Adipose tissue (tissue), 3 donors: ENCODE data around the gene WDR64. TPM values are rescaled to one million over a fixed set of nuclear protein-coding genes. Genes with fewer than 3 reads are reported as not detected.

ENCODE experiments used
- H3K27ac ChIP-seq: one replicate; pipeline ENCODE4 v1.5.1; 2013; ENCODE audit warnings: low read depth, low read length
- WGBS, 3 donors: extraction: QIAGEN DNeasy Blood & Tissue Kit; methylation state at CpG; one replicate each; pipeline ENCODE4 v1.1.7; 2013; 5-methylcytosine and 5-hydroxymethylcytosine counted together
- polyA plus RNA-seq, 3 donors: library from polyadenylated mRNA; stranded (reverse); fragments of 200-250 nt; gene quantifications; one replicate each; pipeline ENCODE4 v1.2.3, GENCODE V29; 2013
- donor health status: healthy with polysubstance abuse.
- donor health status: Bipolar disorder and iron deficiency.
- donor health status: healthy.

Gene WDR64
- polyA plus RNA-seq, result not detected

DNA sequence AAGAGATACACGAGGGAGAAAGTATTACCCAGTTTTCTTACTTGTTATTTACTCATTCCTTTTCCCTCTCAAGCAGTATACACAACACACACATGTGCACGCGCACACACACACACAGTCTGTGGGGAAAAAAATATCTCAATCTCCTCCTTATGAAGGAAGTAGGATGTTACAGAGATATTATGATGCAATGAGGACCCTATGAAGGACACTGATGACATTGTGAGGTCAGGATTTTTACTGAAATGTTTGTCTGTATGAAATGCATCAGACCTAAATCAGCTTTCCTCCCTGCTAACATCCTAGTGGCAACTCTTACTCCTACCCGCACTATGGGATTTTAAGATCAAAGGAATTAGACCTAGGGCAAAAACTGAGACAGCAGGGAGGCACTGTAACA, at the start of gene WDR64:
TSS of gene WDR64 (plus strand) at position 270 of the 400 bp plus-strand sequence. CDS start 204 bp downstream, outside the sequence.
- 79 to 90% (median 83%) methylated on average over 4 of the region's 4 CpGs for WGBS, 3 donors
- H3K27ac ChIP-seq, result no peak within 1 kb of the TSS

GRCh38 chr1:241603731-241604245, 48.3 kb upstream of the WDR64 start:
- WGBS, 3 donors, result 62 to 83% (median 79%) methylated on average over 3 of the region's 3 CpGs
- no peak overlapping the region for H3K27ac ChIP-seq

DNA sequence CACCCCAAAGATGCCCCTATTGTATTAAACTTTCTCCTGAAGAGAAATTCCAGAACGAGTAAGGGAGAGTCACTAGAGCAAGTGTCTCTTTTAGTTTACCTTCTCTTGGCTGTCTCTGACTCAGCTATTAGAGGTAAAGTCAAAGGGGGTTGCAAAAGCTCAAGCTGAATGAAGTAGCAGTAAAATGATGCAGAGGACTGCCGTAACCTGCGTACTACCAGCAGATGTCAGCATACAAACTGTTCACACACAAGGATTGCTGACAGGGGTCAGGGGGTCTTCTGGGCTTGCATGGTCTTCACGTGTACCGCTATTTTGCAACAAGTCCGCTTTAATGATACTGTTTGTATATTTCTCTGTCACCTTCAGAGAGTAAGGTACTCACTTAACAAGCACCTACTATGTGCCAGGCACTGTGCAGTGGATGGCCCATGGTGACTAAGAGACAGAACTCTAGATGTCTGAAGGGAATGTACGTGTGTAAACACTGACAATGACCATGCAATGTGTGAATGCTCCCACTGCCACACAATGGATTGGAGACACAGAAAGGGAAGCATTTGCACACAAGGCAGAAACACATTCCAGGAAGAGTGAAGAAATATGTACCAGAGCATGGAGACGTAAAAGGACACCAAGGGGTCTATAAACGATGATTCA, 46.8 kb upstream of the WDR64 start:
- H3K27ac ChIP-seq, result no peak overlapping the region
- WGBS, 3 donors, result 68 to 76% (median 70%) methylated on average over 9 of the region's 9 CpGs

DNA sequence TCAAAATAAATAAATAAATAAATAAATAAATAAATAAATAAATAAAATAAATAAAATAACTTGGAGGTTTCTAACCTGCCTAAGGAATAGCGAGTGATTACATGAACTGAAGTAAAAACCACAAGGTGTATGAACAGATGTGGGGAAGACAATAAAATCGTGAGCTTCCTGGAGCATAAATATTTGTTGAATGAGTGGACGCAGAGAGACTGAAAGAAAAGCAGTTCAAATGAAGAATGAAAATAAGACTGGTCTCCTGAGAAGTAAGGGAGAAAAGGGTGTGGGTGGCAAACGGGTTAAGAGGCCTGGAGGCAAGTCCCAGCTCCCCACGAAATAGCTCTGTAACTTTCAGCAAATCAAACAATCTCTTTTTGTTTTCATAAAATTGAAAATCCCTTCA, 45.5 kb upstream of the WDR64 start:
- no peak overlapping the region for H3K27ac ChIP-seq
- 66 to 87% (median 84%) methylated on average over 5 of the region's 5 CpGs for WGBS, 3 donors

- no peak overlapping the region for H3K27ac ChIP-seq
Observed at GRCh38 chr1:241607497-241607896, 44.6 kb upstream of the WDR64 start.

GRCh38 chr1:241608379-241609033, 43.6 kb upstream of the WDR64 start:
- H3K27ac ChIP-seq, result no peak overlapping the region
- 36 to 61% (median 55%) methylated on average over 3 of the region's 3 CpGs for WGBS, 3 donors

DNA sequence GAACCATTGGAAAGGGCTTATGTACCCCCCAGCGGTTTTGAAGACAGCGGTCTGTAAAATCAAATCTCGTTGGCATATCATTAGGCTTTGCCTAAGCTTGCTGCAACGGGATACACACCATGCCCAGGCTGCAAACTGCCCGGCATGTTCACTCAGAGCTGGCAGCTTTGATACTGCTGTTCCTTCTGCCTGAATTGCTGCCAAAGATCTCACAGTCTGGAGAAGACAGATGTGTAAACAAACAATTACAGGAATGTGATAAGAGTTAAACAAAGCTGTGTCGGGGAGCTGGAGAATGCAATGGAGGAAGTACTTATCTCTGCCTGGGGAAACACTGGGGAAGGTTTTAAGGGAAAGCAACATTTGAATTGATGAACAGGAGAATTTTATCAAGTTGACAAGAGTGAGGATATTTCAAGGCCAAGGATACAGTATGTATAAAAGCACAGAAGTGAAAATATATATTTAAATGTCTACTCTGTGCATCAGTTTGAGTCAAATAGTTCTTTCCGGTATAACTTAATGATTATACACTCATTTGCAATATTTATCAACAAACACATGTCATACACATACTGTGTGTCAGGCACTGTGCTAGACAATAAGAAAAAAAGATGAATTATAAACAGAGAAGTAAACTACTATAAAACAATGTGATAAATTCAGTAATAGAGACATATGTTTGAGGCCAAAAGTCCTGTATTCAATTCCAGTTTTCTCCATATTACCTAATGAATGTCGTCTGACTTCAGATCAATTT, 41.8 kb upstream of the WDR64 start:
- WGBS, 3 donors, result 23 to 59% (median 59%) methylated on average over 8 of the region's 8 CpGs
- H3K27ac ChIP-seq, result no peak overlapping the region

DNA sequence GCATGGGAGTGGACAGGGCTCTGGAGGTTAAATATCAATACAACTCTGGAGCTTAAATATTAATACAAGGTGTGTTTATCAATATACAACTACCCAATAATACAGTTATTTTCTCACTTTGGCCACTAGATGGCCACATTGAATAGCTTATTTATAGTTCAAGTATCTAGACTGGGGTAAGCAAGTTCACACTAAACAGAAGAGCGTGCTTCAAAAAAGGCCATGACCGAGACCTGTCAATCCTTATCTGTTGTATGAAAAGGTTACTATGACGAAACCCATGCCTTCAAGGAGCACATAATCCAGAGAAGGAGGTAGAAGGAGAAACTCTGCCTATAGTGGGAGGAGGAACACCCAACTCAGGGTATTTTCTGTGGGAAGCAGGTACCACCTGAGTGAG, 41.0 kb upstream of the WDR64 start:
- WGBS, 3 donors, result 7 to 25% (median 17%) methylated on average over 3 of the region's 3 CpGs
- H3K27ac ChIP-seq, result no peak overlapping the region

DNA sequence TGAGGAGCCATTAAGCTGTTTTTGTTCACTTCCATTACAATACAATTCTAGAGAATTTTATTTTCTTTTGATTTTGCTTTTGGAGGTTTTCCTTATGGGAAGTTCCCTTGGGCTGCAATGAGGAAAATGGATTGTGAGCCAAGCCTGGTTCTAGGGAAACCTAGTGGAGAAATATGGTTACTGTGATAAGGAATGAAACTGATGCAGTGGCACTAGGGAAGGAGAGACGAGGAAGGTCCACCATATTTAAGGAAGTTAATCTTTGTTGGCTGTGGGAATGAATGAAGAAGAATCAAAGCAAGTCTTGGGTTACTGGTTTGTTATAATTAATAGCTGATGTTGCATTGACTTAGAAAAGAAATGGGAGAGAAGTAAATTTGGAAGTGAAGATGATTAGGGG, 40.3 kb upstream of the WDR64 start:
- 66 to 90% (median 76%) methylated on average over 1 of the region's 1 CpG for WGBS, 3 donors
- H3K27ac ChIP-seq, result no peak overlapping the region

DNA sequence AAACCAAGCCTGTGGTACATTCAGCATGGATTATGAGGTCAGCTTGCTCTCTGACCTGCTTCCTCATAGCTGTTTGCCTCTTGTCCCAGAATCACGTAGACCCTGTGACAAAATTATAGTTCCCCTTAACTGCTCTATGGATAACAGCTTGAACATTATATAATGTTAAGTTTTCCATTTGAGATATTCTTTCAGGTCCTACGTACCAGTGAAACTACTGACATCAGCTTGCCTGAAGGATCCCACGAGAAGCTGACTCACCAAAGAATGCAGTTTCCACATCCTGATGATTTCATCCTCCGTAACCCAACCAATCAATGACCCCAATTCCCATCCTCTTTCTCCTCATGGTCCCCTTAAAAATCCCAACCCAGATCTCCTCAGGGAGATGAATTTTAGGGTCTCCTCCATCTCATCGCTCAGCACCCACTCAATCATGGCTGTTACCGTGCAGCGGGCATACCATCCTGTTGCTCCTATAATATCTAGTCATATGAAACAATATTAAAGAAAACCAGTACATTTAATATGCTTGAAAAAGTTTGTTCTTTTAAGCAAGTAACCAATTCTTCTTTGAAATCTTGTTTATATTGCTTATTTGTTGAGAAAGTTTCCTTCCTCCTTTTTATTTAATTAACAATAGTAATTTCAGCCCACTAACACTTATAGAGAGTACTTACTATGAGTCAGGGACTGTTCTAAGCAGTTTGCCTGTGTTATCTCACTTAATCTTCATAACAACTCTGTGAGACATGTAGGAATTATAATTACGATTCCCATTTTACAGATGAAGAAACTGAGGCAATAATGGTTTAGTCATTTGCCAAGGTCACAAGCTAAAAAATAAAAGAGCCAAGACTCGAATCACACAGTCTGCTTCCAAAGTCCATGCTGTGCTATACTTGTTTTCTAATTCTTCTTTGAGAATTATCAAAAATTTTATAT, 39.3 kb upstream of the WDR64 start:
- WGBS, 3 donors, result 61 to 83% (median 64%) methylated on average over 9 of the region's 9 CpGs
- H3K27ac ChIP-seq, result no peak overlapping the region

DNA sequence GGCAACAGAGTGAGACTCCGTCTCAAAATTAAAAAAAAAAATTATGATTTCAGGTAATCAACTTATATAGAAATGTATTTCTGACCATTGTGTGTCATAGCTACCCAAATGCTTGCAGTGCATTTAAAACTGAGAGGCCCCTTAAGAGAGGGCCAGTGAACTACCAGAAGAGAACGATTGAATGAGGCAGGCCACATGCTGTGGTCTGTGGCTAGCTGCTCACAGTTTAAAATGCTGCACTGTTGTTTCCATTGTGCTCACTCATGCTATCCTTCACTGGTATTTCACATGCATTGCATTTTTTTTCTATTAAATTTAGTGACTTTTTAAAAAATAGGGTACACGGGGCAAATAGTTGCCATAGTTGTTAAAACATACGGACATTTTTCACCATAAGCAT, 37.9 kb upstream of the WDR64 start:
- 89 to 92% (median 91%) methylated on average over 4 of the region's 4 CpGs for WGBS, 3 donors
- no peak overlapping the region for H3K27ac ChIP-seq

DNA sequence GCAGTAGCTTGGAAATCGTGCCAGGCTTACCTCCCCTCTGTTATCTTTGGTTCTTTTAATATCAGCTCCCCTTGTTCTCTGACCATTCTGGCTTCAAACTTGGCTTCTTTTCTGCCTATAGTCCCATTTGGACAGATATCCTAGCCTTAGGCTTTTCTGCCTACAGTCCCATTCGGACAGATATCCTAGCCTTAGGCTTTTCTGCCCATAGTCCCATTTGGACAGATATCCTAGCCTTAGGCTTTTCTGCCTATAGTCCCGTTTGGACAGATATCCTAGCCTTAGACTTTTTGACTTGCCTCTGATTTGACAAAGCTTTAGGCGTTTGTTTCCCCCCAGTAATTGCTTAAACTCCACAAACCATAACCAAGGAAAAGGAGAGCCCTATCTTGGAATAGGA, 37.5 kb upstream of the WDR64 start:
- 70 to 83% (median 80%) methylated on average over 4 of the region's 4 CpGs for WGBS, 3 donors
- H3K27ac ChIP-seq, result no peak overlapping the region

- 51 to 93% (median 91%) methylated on average over 8 of the region's 8 CpGs for WGBS, 3 donors
- no peak overlapping the region for H3K27ac ChIP-seq
Observed at GRCh38 chr1:241615043-241615974, 36.8 kb upstream of the WDR64 start.

DNA sequence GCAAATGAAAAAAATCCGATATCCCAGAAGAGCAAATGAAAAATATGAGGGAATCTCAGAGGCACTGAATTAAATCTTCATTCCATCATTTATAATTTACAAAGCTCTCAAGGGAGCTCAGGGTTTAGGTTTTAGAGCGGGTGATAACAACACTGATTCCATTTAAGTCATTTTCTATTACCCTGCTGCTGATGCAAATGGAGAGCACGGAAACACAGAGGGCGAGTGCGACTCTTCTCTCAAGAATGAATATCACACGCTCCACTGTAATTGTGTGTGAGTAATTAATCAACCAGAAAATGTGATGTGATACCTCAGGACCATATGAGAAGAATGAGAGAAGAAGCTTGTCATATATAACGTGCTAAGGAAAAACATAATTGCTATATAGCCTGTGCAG, 34.7 kb upstream of the WDR64 start:
- H3K27ac ChIP-seq, result no peak overlapping the region
- WGBS, 3 donors, result 90 to 95% (median 93%) methylated on average over 7 of the region's 7 CpGs

DNA sequence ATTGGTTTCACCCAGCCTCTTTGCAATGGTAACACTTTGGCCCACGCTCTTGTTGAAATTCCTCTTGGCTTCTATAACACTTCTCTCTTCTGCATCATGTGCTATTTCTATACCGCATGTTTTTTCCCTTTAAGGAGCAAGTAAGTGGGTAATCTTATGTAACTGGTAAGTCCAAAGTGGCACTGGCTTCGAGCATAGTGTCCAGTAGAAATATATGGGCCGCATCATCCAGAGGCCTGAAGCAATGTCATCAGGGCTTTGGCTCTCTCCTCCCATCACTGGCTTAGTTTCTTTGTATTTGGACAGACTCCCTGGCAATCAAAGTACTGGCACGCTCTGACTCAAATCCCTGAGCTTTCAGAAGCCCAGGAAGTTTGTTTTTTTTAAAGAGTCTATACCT, 29.4 kb upstream of the WDR64 start:
- no peak overlapping the region for H3K27ac ChIP-seq
- WGBS, 3 donors, result 73 to 94% (median 82%) methylated on average over 5 of the region's 5 CpGs

GRCh38 chr1:241624935-241625334, 27.1 kb upstream of the WDR64 start:
- WGBS, 3 donors, result 84 to 91% (median 90%) methylated on average over 2 of the region's 2 CpGs
- no peak overlapping the region for H3K27ac ChIP-seq

DNA sequence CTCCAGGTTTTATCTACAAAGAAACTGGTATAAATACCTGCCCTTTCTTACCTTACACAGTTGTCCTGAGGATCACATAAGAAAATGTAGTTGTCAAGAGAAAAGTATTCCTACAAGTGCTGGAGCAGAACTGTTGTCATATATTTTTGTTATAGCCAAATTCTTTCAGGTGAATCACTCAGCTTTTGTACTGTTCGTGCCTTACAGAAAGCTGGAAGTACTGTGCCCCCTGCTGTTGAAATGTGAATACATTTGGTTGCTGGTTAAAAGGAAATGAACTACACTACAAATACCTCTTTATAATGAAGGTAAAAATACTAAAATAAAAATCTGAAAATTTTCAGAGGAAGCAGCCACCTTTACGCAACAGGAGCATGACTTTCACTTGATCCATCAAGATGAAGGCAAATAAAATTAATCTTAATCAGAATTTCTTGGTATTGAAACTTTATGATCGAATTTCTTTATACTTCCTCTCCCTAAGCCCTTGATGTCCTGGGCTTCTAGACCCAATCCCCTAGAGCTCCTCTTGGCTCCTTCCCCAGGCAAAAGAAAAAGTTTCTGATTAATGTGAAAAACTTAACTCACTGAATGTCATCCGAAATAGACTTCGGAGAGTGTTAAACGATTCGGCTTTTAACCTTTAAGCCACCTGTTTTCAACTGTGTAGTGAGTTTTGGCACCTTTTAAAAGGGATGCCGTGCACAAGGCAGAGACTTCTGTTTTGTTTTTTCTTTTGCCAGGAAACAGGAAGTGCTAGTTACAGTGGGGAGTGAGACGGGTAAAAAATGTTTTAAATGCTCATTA, 24.4 kb upstream of the WDR64 start:
- H3K27ac ChIP-seq, result no peak overlapping the region
- WGBS, 3 donors, result 26 to 42% (median 33%) methylated on average over 9 of the region's 9 CpGs
